ENCODE data around the gene FIGLA.

DNA sequence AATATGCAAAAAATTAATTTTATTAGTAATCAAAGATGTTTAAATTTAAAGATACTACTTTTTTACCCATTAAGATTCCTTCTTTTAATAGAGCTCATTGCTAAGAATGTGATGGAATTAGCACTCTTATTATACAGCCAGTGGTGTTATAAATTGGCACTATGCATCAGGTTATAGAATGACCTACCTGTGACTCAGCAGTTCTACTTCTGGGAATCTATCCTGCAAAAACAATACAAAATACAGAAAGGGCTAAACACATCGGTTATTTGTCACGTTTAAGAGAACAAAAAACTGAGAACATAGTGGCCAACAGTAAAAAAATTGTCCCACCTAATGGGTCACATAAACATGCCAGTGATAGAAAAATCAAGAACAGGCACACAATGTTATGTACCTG is 13.0 kb downstream of the FIGLA start:
- TF ChIP-seq, protein P1, sequence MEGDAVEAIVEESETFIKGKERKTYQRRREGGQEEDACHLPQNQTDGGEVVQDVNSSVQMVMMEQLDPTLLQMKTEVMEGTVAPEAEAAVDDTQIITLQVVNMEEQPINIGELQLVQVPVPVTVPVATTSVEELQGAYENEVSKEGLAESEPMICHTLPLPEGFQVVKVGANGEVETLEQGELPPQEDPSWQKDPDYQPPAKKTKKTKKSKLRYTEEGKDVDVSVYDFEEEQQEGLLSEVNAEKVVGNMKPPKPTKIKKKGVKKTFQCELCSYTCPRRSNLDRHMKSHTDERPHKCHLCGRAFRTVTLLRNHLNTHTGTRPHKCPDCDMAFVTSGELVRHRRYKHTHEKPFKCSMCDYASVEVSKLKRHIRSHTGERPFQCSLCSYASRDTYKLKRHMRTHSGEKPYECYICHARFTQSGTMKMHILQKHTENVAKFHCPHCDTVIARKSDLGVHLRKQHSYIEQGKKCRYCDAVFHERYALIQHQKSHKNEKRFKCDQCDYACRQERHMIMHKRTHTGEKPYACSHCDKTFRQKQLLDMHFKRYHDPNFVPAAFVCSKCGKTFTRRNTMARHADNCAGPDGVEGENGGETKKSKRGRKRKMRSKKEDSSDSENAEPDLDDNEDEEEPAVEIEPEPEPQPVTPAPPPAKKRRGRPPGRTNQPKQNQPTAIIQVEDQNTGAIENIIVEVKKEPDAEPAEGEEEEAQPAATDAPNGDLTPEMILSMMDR (IDR thresholded peaks at IDR 0.05; ENCODE audit: low read depth, low read length, poor library complexity, severe bottlenecking): no peak
- no peak for TF ChIP-seq EZH2phosphoT487 (IDR thresholded peaks at IDR 0.05; ENCODE audit: borderline replicate concordance, low read length)

Data from DOHH2 (cell line).